Sigmoid colon (tissue), 7 donors: ENCODE results near the gene CTXN3. TPM values are rescaled to one million over a fixed set of nuclear protein-coding genes. Genes with fewer than 3 reads are reported as not detected.
A peak's percentile ranks its signal among the peaks of the same experiment; 100 is the strongest.

Experiments used
- DNase-seq: peaks from one replicate; pipeline ENCODE4 v3.0.0-alpha.2; 2019
- H3K27ac ChIP-seq, 4 donors: fragments of 200-600 bp; sonication (generic); one replicate each; pipeline ENCODE4 v1.5.1; 2016 to 2019; ENCODE audit warnings: mild to moderate bottlenecking in 1 of 4
- H3K27me3 ChIP-seq, 3 donors: fragments of 200-600 bp; sonication (generic); one replicate each; pipeline ENCODE4 v1.5.1; 2019; ENCODE audit warnings: mild to moderate bottlenecking in 1 of 3
- H3K36me3 ChIP-seq, 4 donors: fragments of 200-600 bp; sonication (generic); one replicate each; pipeline ENCODE4 v1.5.1; 2016 to 2019
- H3K4me1 ChIP-seq, 4 donors: fragments of 200-600 bp; sonication (generic); one replicate each; pipeline ENCODE4 v1.5.1; 2017 to 2019
- H3K4me3 ChIP-seq, 4 donors: fragments of 200-600 bp; sonication (generic); one replicate each; pipeline ENCODE4 v1.5.1; 2017 to 2019; ENCODE audit warnings: mild to moderate bottlenecking in 2 of 4, moderate library complexity in 1 of 4
- H3K9me3 ChIP-seq, 4 donors: fragments of 200-600 bp in 3 of 4; sonication (generic) in 3 of 4; one replicate each; pipeline versions ENCODE4 v1.5.1 to v1.6.1; 2013 to 2019
- EP300 ChIP-seq, 4 donors: sonication (generic); formaldehyde crosslinking; IDR thresholded peaks; one replicate each; pipeline ENCODE4 v1.6.1; 2017; ENCODE audit warnings: antibody characterized with exemption in 4 of 4
- POLR2A ChIP-seq, 2 donors: fragments of 450-650 bp; IDR thresholded peaks; one replicate each; pipeline ENCODE4 v1.6.1; 2016; ENCODE audit warnings: antibody characterized with exemption in 2 of 2, mild to moderate bottlenecking in 2 of 2, moderate library complexity in 2 of 2
- POLR2AphosphoS5 ChIP-seq, 4 donors: sonication (generic); formaldehyde crosslinking; IDR thresholded peaks; one replicate each; pipeline ENCODE4 v1.6.1; 2017; ENCODE audit warnings: antibody characterized with exemption in 4 of 4
- WGBS, 2 donors: extraction: QIAGEN DNeasy Blood & Tissue Kit; methylation state at CpG; one replicate each; pipeline ENCODE4 v1.1.7; 2013; 5-methylcytosine and 5-hydroxymethylcytosine counted together
- intact Hi-C: fragments of 100-400 bp; cut with DNase I; formaldehyde crosslinking; loops from one replicate; pipeline ENCODE4 v1.15.1; 2023
- polyA plus RNA-seq, 3 donors: library from polyadenylated mRNA; stranded (reverse); fragments of 200-250 nt; gene quantifications; one replicate each; pipeline ENCODE4 v1.2.3, GENCODE V29; 2013
- total RNA-seq, 4 donors: library from RNA; depleted of rRNA; stranded (reverse); fragments of >200 nt; gene quantifications; one replicate each; pipeline ENCODE4 v1.1.0, GENCODE V29; 2016
- TF ChIP-seq, protein P1 (sequence below), 4 experiments: fragments of 450-650 bp in 3 of 4; fragments of 200-600 bp in 1 of 4; IDR thresholded peaks; one replicate each; pipeline ENCODE4 v1.5.1; 2016 to 2019; ENCODE audit warnings: antibody characterized with exemption in 4 of 4, mild to moderate bottlenecking in 3 of 4, moderate library complexity in 2 of 4
- donor health status: healthy with polysubstance abuse.
- donor health status: Bipolar disorder and iron deficiency.
- donor health status: healthy.

CTXN3 gene
- total and polyA plus RNA-seq, 7 donors: not detected

DNA sequence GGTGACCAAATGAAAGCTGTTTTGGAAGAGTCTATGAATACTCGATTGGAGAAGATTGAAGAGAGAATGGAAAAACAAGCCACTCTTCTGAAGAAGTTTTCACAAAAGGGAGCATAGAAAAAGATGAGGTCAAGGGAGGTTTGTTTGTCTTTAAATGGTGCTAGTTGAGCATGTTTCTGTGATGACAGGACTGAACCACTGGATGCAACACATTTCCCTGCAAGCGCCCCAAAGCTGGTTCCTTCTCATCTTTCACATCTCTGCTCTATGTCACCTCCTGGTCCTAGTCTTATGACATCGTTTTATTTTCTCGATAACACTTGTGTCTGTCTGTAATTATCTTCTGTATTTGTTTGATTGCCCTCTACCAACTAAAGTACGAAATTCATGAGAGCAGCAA lies 50.5 kb downstream of the CTXN3 start:
- Histone ChIP-seq H3K4me1 (peaks cover 0 to 12% (median 0%) of the 10 kb centered on the region in 4 donors), H3K4me3 (no peak overlapping the region), H3K27me3 (no peaks in the 10 kb centered on the region), H3K27ac (no peak overlapping the region), H3K36me3 (no peaks in the 10 kb centered on the region), H3K9me3 (no peaks in the 10 kb centered on the region)
- 87 to 90% methylated on average over 5 of the region's 5 CpGs for whole genome bisulfite sequencing, 2 donors
- intact Hi-C loops: no loop called here
- DNase-seq: no peak
- TF ChIP-seq, protein P1, sequence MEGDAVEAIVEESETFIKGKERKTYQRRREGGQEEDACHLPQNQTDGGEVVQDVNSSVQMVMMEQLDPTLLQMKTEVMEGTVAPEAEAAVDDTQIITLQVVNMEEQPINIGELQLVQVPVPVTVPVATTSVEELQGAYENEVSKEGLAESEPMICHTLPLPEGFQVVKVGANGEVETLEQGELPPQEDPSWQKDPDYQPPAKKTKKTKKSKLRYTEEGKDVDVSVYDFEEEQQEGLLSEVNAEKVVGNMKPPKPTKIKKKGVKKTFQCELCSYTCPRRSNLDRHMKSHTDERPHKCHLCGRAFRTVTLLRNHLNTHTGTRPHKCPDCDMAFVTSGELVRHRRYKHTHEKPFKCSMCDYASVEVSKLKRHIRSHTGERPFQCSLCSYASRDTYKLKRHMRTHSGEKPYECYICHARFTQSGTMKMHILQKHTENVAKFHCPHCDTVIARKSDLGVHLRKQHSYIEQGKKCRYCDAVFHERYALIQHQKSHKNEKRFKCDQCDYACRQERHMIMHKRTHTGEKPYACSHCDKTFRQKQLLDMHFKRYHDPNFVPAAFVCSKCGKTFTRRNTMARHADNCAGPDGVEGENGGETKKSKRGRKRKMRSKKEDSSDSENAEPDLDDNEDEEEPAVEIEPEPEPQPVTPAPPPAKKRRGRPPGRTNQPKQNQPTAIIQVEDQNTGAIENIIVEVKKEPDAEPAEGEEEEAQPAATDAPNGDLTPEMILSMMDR (IDR thresholded peaks at IDR 0.05): no peak

DNA sequence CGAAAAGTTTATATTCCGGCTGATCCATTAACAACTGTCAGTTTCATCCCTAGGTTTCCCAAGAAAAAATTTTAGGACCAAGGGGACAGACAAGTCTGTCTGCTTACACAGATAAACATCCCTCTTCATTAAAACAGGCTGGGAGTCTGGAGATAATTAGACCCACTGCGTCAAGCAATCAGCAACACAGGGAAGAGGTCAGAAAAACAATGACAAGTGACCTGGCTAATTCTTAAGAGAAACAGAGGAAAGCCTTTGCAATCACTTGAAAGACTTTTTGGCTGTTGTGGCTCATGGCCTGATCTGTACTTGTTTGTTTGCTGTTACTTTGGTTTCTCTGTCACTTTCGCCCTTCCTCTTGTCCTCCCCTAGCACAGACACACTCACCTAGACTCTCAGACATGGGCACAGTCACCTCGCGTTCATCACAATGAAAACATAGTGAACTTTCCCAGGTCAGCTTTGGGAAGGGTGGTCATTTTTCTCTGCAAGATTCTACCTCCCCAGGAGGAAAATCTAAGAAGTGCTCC lies 51.4 kb downstream of the CTXN3 start:
- Histone ChIP-seq H3K36me3 (no peaks in the 10 kb centered on the region), H3K27me3 (no peaks in the 10 kb centered on the region), H3K9me3 (no peaks in the 10 kb centered on the region), H3K4me1 (peaks cover 0 to 14% (median 3%) of the 10 kb centered on the region in 4 donors), H3K4me3 (no peak overlapping the region), H3K27ac (no peak overlapping the region)
- intact Hi-C loops: no loop called here
- WGBS, 2 donors: 87 to 88% methylated on average over 6 of the region's 6 CpGs
- no peak for DNase-seq
- TF ChIP-seq, protein P1 (IDR thresholded peaks at IDR 0.05): no peak
- TF ChIP-seq EP300 (IDR thresholded peaks at IDR 0.05) (no peak), POLR2AphosphoS5 (IDR thresholded peaks at IDR 0.05) (no peak), POLR2A (IDR thresholded peaks at IDR 0.05) (no peak)

DNA sequence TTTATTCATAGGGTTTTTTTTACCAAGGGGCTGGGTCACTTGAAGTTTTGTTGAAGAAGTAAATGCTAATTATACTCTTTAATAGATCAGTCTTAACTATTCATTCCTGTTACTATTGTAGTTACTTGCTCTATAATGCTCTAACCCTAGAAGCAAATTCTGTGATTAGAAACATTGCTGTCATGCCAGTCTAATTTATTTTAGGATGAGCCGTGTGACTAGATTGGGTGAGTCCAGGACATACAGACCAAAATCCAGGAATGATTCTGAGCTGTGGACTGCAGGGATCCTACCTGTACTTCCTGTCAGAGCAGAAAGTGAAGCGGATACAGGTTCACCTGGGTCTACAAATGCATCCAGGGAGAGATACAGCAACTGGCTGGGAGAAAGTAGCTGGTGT lies 53.6 kb downstream of the CTXN3 start:
- TF ChIP-seq, protein P1 (IDR thresholded peaks at IDR 0.05): no peak
- no peak for TF ChIP-seq POLR2A (IDR thresholded peaks at IDR 0.05)
- no peak for TF ChIP-seq EP300 (IDR thresholded peaks at IDR 0.05)
- TF ChIP-seq POLR2AphosphoS5 (IDR thresholded peaks at IDR 0.05): no peak
- no peaks in the 10 kb centered on the region for H3K27me3 ChIP-seq
- no peak overlapping the region for H3K4me3 ChIP-seq
- intact Hi-C loops: no loop called here
- H3K9me3 ChIP-seq: no peaks in the 10 kb centered on the region
- peak overlapping the region in 1 of 4 donors; percentile 22 for H3K27ac ChIP-seq
- WGBS, 2 donors: 91 to 93% methylated on average over 2 of the region's 2 CpGs
- no peaks in the 10 kb centered on the region for H3K36me3 ChIP-seq
- no peak for DNase-seq
- H3K4me1 ChIP-seq: peaks cover 0 to 30% (median 6%) of the 10 kb centered on the region in 4 donors

DNA sequence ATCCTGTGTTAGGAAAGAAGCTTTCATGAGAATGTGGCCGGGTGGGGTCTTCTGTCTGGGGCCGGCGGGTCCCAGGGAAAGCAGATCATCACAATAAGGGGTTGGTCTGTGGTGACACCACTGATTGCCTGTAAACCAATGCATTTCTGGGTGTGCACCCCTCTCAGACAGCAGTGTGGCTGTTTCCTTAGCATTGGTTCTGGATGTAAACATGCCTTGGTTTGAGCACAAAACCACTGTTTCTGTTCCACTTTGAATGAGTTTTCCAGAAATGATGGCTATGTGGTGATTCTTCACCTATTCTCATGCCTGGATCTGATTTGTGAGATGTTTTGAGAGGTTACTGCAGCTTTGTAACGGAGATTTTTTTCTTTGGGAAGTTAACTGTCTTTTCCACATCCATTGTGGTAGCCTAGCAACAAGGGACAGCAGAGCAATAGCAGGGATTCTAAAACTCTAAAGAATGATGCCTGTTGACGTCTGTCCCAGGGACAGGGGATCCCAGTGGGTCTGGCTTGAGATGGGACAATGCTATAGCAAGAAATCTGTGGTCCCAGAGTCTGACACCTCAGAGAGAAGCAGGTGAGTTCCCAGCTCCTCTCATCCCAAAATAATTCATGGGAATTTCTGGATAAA lies 54.2 kb downstream of the CTXN3 start, which contains the start of gene CCDC192:
Gene CCDC192 (plus strand): TSS at position 466 of the 636 bp plus-strand sequence. CDS start 55 bp downstream, at position 521.
- DNase-seq: no peak
- no peak within 1 kb of the TSS for H3K4me3 ChIP-seq
- peak within 1 kb of the TSS in 1 of 4 donors; percentile 22 for H3K27ac ChIP-seq
- no peaks in the 10 kb centered on the region for H3K27me3 ChIP-seq
- peaks cover 0 to 30% (median 6%) of the 10 kb centered on the region in 4 donors for H3K4me1 ChIP-seq
- no peaks in the 10 kb centered on the region for H3K9me3 ChIP-seq
- TF ChIP-seq POLR2A (IDR thresholded peaks at IDR 0.05): no peak
- TF ChIP-seq POLR2AphosphoS5 (IDR thresholded peaks at IDR 0.05): no peak
- TF ChIP-seq EP300 (IDR thresholded peaks at IDR 0.05): no peak
- TF ChIP-seq, protein P1 (IDR thresholded peaks at IDR 0.05): no peak
- intact Hi-C loops: no loop called here
- WGBS, 2 donors: 77 to 81% methylated on average over 5 of the region's 5 CpGs
- no peaks in the 10 kb centered on the region for H3K36me3 ChIP-seq
